Loucy (cell line): Measurements from ENCODE around the gene ARHGDIG.

Experiments used
- H2AFZ ChIP-seq: fragments of 200-600 bp; sonication (generic); 2 replicates; pipeline ENCODE4 v1.6.0; 2016; ENCODE audit warnings: antibody characterized with exemption, mild to moderate bottlenecking, low read length, moderate library complexity
- H3F3A ChIP-seq: fragments of 200-600 bp; 2 replicates; pipeline ENCODE4 v1.6.0; 2016; ENCODE audit warnings: antibody characterized with exemption, low read depth, mild to moderate bottlenecking
- H3K27me3 ChIP-seq: fragments of 200-600 bp; sonication (generic); 2 replicates; pipeline ENCODE4 v1.6.1; 2014; ENCODE audit warnings: low read length, mild to moderate bottlenecking; ENCODE audit not compliant: insufficient read depth, poor library complexity, severe bottlenecking
- H3K36me3 ChIP-seq: fragments of 200-600 bp; sonication (generic); 2 replicates; pipeline ENCODE4 v1.6.1; 2016; ENCODE audit warnings: low read length; ENCODE audit not compliant: insufficient read depth
- H3K4me1 ChIP-seq: fragments of 200-600 bp; sonication (generic); 2 replicates; pipeline ENCODE4 v1.5.1; 2014; ENCODE audit warnings: low read length, mild to moderate bottlenecking; ENCODE audit not compliant: insufficient read depth, poor library complexity, severe bottlenecking
- H3K4me2 ChIP-seq: fragments of 200-600 bp; sonication (generic); 2 replicates; pipeline ENCODE4 v1.6.0; 2014; ENCODE audit warnings: antibody characterized with exemption, low read length, low read depth, mild to moderate bottlenecking; ENCODE audit not compliant: poor library complexity, severe bottlenecking
- H3K4me3 ChIP-seq: fragments of 200-600 bp; sonication (generic); 2 replicates; pipeline ENCODE4 v1.5.1; 2014; ENCODE audit warnings: low read length, mild to moderate bottlenecking, mixed read lengths; ENCODE audit not compliant: poor library complexity, severe bottlenecking
- H3K79me2 ChIP-seq: fragments of 200-600 bp; sonication (generic); 2 replicates; pipeline ENCODE4 v1.6.1; 2014; ENCODE audit warnings: low read length; ENCODE audit not compliant: insufficient read depth
- H3K9ac ChIP-seq: fragments of 200-600 bp; sonication (generic); 2 replicates; pipeline ENCODE4 v1.6.0; 2014; ENCODE audit warnings: mild to moderate bottlenecking, low read depth, low read length, moderate library complexity; ENCODE audit not compliant: poor library complexity, severe bottlenecking
- H3K9me2 ChIP-seq: fragments of 200-600 bp; sonication (generic); replicated peaks from 2 replicates; pipeline ENCODE4 v1.6.1; 2016; ENCODE audit warnings: low read depth, low read length, mixed read lengths
- H3K9me3 ChIP-seq: fragments of 200-600 bp; sonication (generic); 2 replicates; pipeline ENCODE4 v1.6.1; 2014; ENCODE audit warnings: mild to moderate bottlenecking, antibody characterized with exemption, low read length, low read depth; ENCODE audit not compliant: insufficient read depth
- H4K20me1 ChIP-seq: fragments of 200-600 bp; sonication (generic); 2 replicates; pipeline ENCODE4 v1.6.0; 2014; ENCODE audit warnings: antibody characterized with exemption, low read length, mild to moderate bottlenecking; ENCODE audit not compliant: insufficient read depth, poor library complexity, severe bottlenecking
- CTCF ChIP-seq: fragments of 200-600 bp; sonication (generic); conservative IDR thresholded peaks from 2 replicates; pipeline ENCODE4 v1.5.1; 2014; ENCODE audit warnings: mild to moderate bottlenecking, antibody characterized with exemption, low read length
- EZH2phosphoT487 ChIP-seq: fragments of 200-600 bp; IDR thresholded peaks from 2 replicates; pipeline ENCODE4 v1.6.1; 2018; ENCODE audit warnings: antibody characterized with exemption, mild to moderate bottlenecking, moderate library complexity, borderline replicate concordance

The ARHGDIG gene

GRCh38 chr16:309476-309875 is 29.1 kb downstream of the ARHGDIG start:
- Histone ChIP-seq H3K4me3 (no peak overlapping the region), H3K79me2 (no peaks in the 10 kb centered on the region), H3K27me3 (no peaks in the 10 kb centered on the region), H3K4me2 (peak overlapping the region; percentile 18), H3F3A (no peaks in the 10 kb centered on the region), H4K20me1 (no peaks in the 10 kb centered on the region), H3K36me3 (peaks cover 11% of the 10 kb centered on the region; the same call in 1 of the 2 replicates), H3K9me2 (no peaks in the 10 kb centered on the region), H3K9ac (no peak overlapping the region), H3K4me1 (peaks cover 13% of the 10 kb centered on the region), H2AFZ (no peak overlapping the region), H3K9me3 (no peaks in the 10 kb centered on the region)
- TF ChIP-seq EZH2phosphoT487 (no peak), CTCF (peak; percentile 49)

GRCh38 chr16:311725-312124 is 31.3 kb downstream of the ARHGDIG start:
- Histone ChIP-seq H3K79me2 (peaks cover 6% of the 10 kb centered on the region; the same call in 1 of the 2 replicates), H3K9me3 (no peaks in the 10 kb centered on the region), H3K4me2 (no peak overlapping the region), H3K36me3 (peaks cover 11% of the 10 kb centered on the region; the same call in 1 of the 2 replicates), H3K9me2 (no peaks in the 10 kb centered on the region), H3K27me3 (no peaks in the 10 kb centered on the region), H4K20me1 (no peaks in the 10 kb centered on the region), H2AFZ (no peak overlapping the region), H3K9ac (no peak overlapping the region), H3K4me3 (no peak overlapping the region), H3K4me1 (peaks cover 13% of the 10 kb centered on the region), H3F3A (no peaks in the 10 kb centered on the region)
- TF ChIP-seq EZH2phosphoT487 (no peak), CTCF (no peak)

- TF ChIP-seq CTCF (no peak), EZH2phosphoT487 (no peak)
- Histone ChIP-seq H3K79me2 (peaks cover 19% of the 10 kb centered on the region; the same call in 1 of the 2 replicates), H2AFZ (no peak overlapping the region), H3K9me2 (no peaks in the 10 kb centered on the region), H3K4me1 (peaks cover 15% of the 10 kb centered on the region), H3K9ac (no peak overlapping the region), H4K20me1 (no peaks in the 10 kb centered on the region), H3K9me3 (no peaks in the 10 kb centered on the region), H3K36me3 (peaks cover 11% of the 10 kb centered on the region; the same call in 1 of the 2 replicates), H3K4me2 (no peak overlapping the region), H3K27me3 (no peaks in the 10 kb centered on the region), H3K4me3 (no peak overlapping the region), H3F3A (no peaks in the 10 kb centered on the region)
Observed at GRCh38 chr16:314351-314750, 34.0 kb downstream of the ARHGDIG start.
